GM12865 (cell line): ENCODE measurements around the gene INSR.
"Not testable (repeated sequence)": the region's sequence is repeated elsewhere in the genome, so short reads cannot be mapped to it uniquely, and the experiment has no call there.

Experiments used
- DNase-seq: peaks from one replicate; pipeline ENCODE4 v3.0.0; 2010; ENCODE audit warnings: low read depth
- H3K4me3 ChIP-seq: 2 replicates; pipeline ENCODE4 v1.5.1; 2011; ENCODE audit warnings: mild to moderate bottlenecking, low read depth, low read length, control low read depth
- CTCF ChIP-seq: IDR thresholded peaks from 2 replicates; pipeline ENCODE4 v1.5.1; 2011; ENCODE audit warnings: low read length, control low read depth, low read depth, inconsistent platforms; ENCODE audit not compliant: insufficient read depth; ENCODE audit errors: missing control alignments

The INSR gene

DNA sequence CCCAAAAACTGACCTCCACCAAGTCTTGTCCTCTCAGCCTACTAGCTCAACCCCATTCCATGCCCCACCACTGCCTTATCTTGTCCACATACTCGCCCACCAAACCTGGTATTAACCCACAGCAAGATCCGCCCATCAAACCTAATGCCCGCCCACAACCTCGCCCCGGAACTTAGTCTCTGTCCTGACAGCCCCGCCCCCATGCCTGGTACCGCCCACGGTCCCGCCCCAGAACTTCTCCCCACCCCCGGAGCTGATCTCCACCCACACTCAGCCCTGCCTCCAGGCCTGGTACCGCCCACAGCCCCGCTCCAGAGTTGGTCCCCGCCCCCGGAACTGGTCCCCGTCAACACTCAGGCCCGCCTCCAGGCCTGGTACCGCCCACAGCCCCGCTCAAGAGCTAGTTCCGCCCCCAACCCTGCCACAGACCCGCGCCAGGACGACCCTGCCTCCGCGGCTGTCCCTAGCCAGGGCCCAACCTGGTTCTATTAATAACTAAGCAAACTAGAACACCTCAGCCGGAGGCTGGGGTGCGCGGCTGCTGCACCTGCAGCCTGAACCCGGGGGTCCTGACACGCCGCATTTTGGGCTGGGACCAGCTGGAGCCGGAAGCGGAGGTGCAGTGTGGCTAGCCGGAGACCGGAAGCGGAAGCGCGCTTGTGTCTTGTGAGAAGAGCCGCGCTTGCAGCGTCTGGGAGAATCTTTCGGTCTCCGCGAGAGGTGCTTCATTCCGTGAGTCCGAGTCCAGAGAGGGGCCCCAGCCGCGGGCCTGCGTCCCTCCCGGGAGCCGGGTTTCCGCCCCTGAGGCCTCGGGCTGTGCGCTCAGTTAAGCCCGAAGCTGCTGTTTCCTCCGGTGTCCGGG is 224.9 kb downstream of the INSR start, which contains the start of gene ZNF557:
Gene ZNF557, plus strand, starts transcription at position 662 of the 862 bp plus-strand sequence. CDS start 5,372 bp downstream, outside the sequence.
- DNase-seq = peak; percentile 99
- peak within 1 kb of the TSS; percentile 94 for H3K4me3 ChIP-seq
- no peak for TF ChIP-seq CTCF

GRCh38 chr19:7068599-7068998 is 225.6 kb downstream of the INSR start:
- no peak for DNase-seq
- TF ChIP-seq CTCF = no peak
- no peak overlapping the region for H3K4me3 ChIP-seq

- no peak overlapping the region for H3K4me3 ChIP-seq
- no peak for TF ChIP-seq CTCF
- DNase-seq = no peak
Measured at GRCh38 chr19:7067716-7068115, 226.5 kb downstream of the INSR start.

- H3K4me3 ChIP-seq = not testable (repeated sequence)
- DNase-seq = peak; percentile 25
Measured at GRCh38 chr19:7067122-7067521, 227.1 kb downstream of the INSR start.

GRCh38 chr19:7063764-7064418 is 230.3 kb downstream of the INSR start:
- no peak for TF ChIP-seq CTCF
- DNase-seq = no peak
- H3K4me3 ChIP-seq = no peak overlapping the region

DNA sequence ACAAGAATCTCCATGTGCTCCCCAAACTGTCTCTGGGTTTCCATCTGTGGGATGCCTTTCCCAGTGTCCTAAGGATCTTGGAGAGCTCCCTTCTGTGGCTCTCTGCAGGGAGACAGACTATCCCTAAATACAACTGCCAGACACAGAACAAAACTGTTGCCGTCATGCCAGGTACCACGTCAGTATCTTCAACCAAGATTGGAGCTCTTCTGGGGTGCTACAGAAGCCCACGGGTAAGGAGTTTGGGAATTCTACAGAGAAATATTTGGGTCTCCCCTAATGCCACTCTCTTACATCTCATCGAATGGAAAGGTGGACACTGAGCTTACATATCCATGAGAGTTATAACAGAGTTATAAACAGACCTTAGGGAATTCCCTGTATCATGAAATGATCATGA is 230.9 kb downstream of the INSR start:
- no peak for DNase-seq
- no peak overlapping the region for H3K4me3 ChIP-seq
- no peak for TF ChIP-seq CTCF
